OCI-LY7 (cell line): ENCODE measurements around the gene CENPX. TPM values are rescaled to one million over a fixed set of nuclear protein-coding genes. Genes with fewer than 3 reads are reported as not detected.

ENCODE experiments used
- BruUV-seq: library from RNA; stranded (reverse); fragments of 400-500 nt; replicated peaks from 2 replicates; lab custom pipeline; 2021; lab: Mats Ljungman, UMichigan
- CTCF ChIA-PET: fragments of 300-600 bp; sonication (Branson Sonifier 250); formaldehyde crosslinking; loops from one replicate; lab custom pipeline; 2022; ENCODE audit warnings: antibody characterized with exemption; ENCODE audit not compliant: unreplicated experiment; lab: Charles Lee
- POLR2A ChIA-PET: fragments of 300-600 bp; sonication (Branson Sonifier 250); formaldehyde crosslinking; loops from one replicate; lab custom pipeline; 2022; ENCODE audit warnings: antibody characterized with exemption; lab: Charles Lee
- DNase-seq: peaks from one replicate; pipeline ENCODE4 v3.0.0-alpha.2; 2015; ENCODE audit warnings: low spot score
- H2AFZ ChIP-seq: fragments of 200-600 bp; sonication (generic), shearing (Covaris generic); 2 replicates; pipeline ENCODE4 v1.6.1; 2014; ENCODE audit warnings: mild to moderate bottlenecking, antibody characterized with exemption, low read length, moderate library complexity
- H3K27ac ChIP-seq: fragments of 200-600 bp; sonication (generic); 2 replicates; pipeline ENCODE4 v1.5.1; 2014; ENCODE audit warnings: mixed run types, low read depth, mild to moderate bottlenecking, moderate library complexity, low read length, inconsistent platforms; ENCODE audit not compliant: poor library complexity, severe bottlenecking
- H3K36me3 ChIP-seq: fragments of 200-600 bp; sonication (generic); 2 replicates; pipeline ENCODE4 v1.6.1; 2014; ENCODE audit warnings: mild to moderate bottlenecking, antibody characterized with exemption, low read length, moderate library complexity, mixed read lengths; ENCODE audit not compliant: insufficient read depth
- H3K4me1 ChIP-seq: fragments of 200-600 bp; sonication (generic); 2 replicates; pipeline ENCODE4 v1.5.1; 2014; ENCODE audit warnings: mild to moderate bottlenecking, low read length; ENCODE audit not compliant: insufficient read depth, poor library complexity, severe bottlenecking
- H3K4me2 ChIP-seq: fragments of 200-600 bp; sonication (generic); 2 replicates; pipeline ENCODE4 v1.6.1; 2014; ENCODE audit warnings: mild to moderate bottlenecking, low read length
- H3K4me3 ChIP-seq: fragments of 200-600 bp; sonication (generic); 2 replicates; pipeline ENCODE4 v1.5.1; 2014; ENCODE audit warnings: mild to moderate bottlenecking, low read depth, low read length; ENCODE audit not compliant: poor library complexity, severe bottlenecking
- H3K79me2 ChIP-seq: fragments of 200-600 bp; sonication (generic); 2 replicates; pipeline ENCODE4 v1.6.1; 2016; ENCODE audit warnings: low read depth, mild to moderate bottlenecking, low read length, moderate library complexity, mixed read lengths; ENCODE audit not compliant: insufficient read depth
- H3K9me2 ChIP-seq: fragments of 200-600 bp; sonication (generic); 2 replicates; pipeline ENCODE4 v1.6.1; 2016; ENCODE audit warnings: mild to moderate bottlenecking, low read length, mixed read lengths; ENCODE audit not compliant: insufficient read depth
- H3K9me3 ChIP-seq: fragments of 200-600 bp; sonication (generic); 2 replicates; pipeline ENCODE4 v1.6.1; 2014; ENCODE audit warnings: mild to moderate bottlenecking, mixed run types, low read length, mixed read lengths
- H4K20me1 ChIP-seq: fragments of 200-600 bp; sonication (generic); 2 replicates; pipeline ENCODE4 v1.6.1; 2014; ENCODE audit warnings: mild to moderate bottlenecking, antibody characterized with exemption, low read length, moderate library complexity, mixed read lengths; ENCODE audit not compliant: insufficient read depth
- EZH2phosphoT487 ChIP-seq: fragments of 200-600 bp; sonication (generic); IDR thresholded peaks from 2 replicates; pipeline ENCODE4 v1.6.1; 2018; ENCODE audit warnings: low read depth, borderline replicate concordance, mild to moderate bottlenecking, mixed run types, antibody characterized with exemption, low read length, moderate library complexity, mixed read lengths
- intact Hi-C: fragments of 100-400 bp; cut with micrococcal nuclease; formaldehyde crosslinking; loops from one replicate; pipeline ENCODE4 v1.10.0; 2022; ENCODE audit not compliant: unreplicated experiment
- total RNA-seq, 2 experiments: library from RNA; depleted of rRNA in 1 of 2; stranded (reverse); fragments of >200 nt in 1 of 2; shearing (Covaris generic) in 1 of 2; gene quantifications; 2 replicates each; pipeline ENCODE4 v1.2.3, GENCODE V29; 2014 to 2022
- TF ChIP-seq, protein P1 (sequence below): fragments of 200-600 bp; sonication (generic); conservative IDR thresholded peaks from 2 replicates; pipeline ENCODE4 v1.5.1; 2014; ENCODE audit warnings: mild to moderate bottlenecking, antibody characterized with exemption, low read length, moderate library complexity, mixed read lengths

Gene CENPX
- total RNA-seq, 2 experiments from 2014 or later: 130 to 251 TPM

DNA sequence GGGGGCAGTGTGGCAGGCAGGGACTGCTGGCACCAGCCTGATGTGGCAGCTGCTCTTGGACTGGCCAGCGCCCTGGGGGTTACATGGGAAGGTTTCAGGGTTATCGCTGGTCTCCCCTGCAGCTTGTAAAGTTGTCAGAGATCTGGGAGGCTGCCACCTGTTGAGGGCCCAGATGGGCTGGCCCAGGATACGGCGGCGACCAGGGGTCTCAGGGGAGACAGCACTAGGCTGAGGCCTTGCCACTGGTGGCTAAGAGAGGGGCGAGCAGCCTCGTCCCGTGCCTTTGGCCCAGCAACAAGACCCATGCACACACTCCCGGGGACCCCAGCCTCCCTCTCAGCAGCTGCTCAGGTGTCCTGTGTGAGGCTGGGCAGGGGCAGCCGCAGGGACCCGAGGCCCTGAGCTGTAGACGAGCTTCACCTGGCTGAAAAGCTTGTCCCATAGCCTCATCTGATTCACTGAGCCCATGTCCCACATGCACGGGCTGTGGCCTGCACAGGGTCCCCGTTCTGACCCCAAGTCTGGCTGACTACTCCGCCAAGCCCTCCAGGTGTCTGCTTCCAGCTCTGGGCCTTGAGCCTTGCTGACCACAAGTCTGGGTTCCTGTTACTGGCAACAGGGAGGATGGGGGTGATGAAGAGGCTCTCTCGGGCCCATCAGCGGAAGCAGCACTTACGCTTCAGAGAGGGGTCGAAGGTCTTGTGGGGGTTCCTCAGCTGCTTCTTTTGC lies 36.8 kb upstream of the CENPX start:
- intact Hi-C loops: no loop called here
- TF ChIP-seq, protein P1, sequence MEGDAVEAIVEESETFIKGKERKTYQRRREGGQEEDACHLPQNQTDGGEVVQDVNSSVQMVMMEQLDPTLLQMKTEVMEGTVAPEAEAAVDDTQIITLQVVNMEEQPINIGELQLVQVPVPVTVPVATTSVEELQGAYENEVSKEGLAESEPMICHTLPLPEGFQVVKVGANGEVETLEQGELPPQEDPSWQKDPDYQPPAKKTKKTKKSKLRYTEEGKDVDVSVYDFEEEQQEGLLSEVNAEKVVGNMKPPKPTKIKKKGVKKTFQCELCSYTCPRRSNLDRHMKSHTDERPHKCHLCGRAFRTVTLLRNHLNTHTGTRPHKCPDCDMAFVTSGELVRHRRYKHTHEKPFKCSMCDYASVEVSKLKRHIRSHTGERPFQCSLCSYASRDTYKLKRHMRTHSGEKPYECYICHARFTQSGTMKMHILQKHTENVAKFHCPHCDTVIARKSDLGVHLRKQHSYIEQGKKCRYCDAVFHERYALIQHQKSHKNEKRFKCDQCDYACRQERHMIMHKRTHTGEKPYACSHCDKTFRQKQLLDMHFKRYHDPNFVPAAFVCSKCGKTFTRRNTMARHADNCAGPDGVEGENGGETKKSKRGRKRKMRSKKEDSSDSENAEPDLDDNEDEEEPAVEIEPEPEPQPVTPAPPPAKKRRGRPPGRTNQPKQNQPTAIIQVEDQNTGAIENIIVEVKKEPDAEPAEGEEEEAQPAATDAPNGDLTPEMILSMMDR: no peak
- TF ChIP-seq EZH2phosphoT487: no peak
- H3K27ac ChIP-seq: no peak overlapping the region
- no peak for DNase-seq
- no peaks in the 10 kb centered on the region for H3K9me3 ChIP-seq
- CTCF ChIA-PET: no interaction called here
- no peak overlapping the region for H2AFZ ChIP-seq
- BruUV-seq: no TSS peak
- H3K9me2 ChIP-seq: no peaks in the 10 kb centered on the region
- H4K20me1 ChIP-seq: no peaks in the 10 kb centered on the region; the same call in 1 of the 2 replicates
- peaks cover 97% of the 10 kb centered on the region for H3K36me3 ChIP-seq
- no peak overlapping the region for H3K4me2 ChIP-seq
- peaks cover 9% of the 10 kb centered on the region; the same call in 1 of the 2 replicates for H3K79me2 ChIP-seq
- POLR2A ChIA-PET: no interaction called here
- peaks cover 9% of the 10 kb centered on the region for H3K4me1 ChIP-seq
- no peak overlapping the region for H3K4me3 ChIP-seq

DNA sequence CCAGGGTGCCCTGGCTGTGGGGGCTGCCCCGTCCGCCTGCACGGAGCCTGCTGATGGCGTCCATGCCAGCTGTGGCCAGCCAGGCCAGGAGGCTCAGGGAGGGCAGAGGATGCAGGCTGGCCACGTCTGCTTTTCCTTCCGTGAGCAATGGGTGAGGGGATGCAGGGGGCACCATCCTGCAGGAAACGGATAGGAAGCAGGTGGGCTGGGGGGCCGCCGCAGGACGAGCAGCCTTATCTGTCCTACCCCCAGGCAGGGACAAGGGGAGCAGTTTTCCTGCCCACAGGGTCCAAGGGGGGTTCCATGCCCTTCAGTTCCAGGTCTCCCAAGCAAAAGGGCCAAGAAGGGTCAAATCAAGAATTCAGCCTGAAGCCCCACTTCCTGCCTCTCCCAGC lies 36.2 kb upstream of the CENPX start:
- Histone ChIP-seq H3K4me2 (no peak overlapping the region), H3K9me2 (no peaks in the 10 kb centered on the region), H3K27ac (no peak overlapping the region), H2AFZ (no peak overlapping the region), H3K79me2 (peaks cover 3% of the 10 kb centered on the region; the same call in 1 of the 2 replicates), H3K4me1 (peaks cover 3% of the 10 kb centered on the region), H3K4me3 (no peak overlapping the region), H3K36me3 (peaks cover 97% of the 10 kb centered on the region), H4K20me1 (no peaks in the 10 kb centered on the region; the same call in 1 of the 2 replicates), H3K9me3 (no peaks in the 10 kb centered on the region)
- DNase-seq: no peak
- no TSS peak for BruUV-seq
- TF ChIP-seq, protein P1: no peak
- no peak for TF ChIP-seq EZH2phosphoT487
- CTCF ChIA-PET: no interaction called here
- POLR2A ChIA-PET: no interaction called here
- intact Hi-C loops: no loop called here

DNA sequence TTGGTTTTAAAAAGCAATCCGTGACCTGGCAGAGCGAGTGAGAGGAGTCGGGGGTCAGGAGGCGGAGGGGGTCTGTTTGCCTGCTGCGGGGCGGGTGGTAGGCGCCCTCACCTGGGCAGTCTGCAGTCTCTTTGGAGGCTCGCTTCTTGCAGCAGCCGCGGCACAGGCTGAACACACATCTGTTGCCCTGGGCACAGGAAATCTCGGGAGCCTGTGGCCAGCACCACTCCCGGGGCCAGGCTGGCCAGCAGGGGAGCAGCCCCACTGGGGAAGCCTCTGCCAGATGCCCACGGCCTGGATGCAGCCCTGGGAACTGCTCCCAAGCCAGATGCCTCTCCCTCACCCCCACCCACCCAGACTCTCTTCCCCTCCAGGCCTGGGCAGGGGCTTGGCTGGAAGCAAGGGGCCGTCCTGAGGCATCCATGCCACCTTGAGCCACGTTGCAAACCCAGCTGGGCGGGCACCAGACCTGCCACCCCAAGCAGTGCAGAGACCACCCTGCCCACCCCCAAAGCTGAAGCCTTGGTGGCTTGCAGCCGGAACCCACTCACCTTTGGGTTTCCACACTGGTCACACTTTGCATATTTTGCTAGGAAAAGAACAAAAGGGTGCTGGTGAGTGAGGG lies 35.7 kb upstream of the CENPX start:
- Histone ChIP-seq H3K4me2 (no peak overlapping the region), H3K9me3 (no peaks in the 10 kb centered on the region), H3K79me2 (no peaks in the 10 kb centered on the region), H3K27ac (no peak overlapping the region), H3K36me3 (peaks cover 96% of the 10 kb centered on the region), H3K9me2 (no peaks in the 10 kb centered on the region), H3K4me3 (no peak overlapping the region), H3K4me1 (no peaks in the 10 kb centered on the region), H4K20me1 (no peaks in the 10 kb centered on the region), H2AFZ (no peak overlapping the region)
- CTCF ChIA-PET: no interaction called here
- BruUV-seq: no TSS peak
- DNase-seq: no peak
- TF ChIP-seq, protein P1: no peak
- TF ChIP-seq EZH2phosphoT487: no peak
- intact Hi-C loops: no loop called here
- POLR2A ChIA-PET: no interaction called here
